ENCODE measurements around the gene NAA60.
"Not testable (repeated sequence)": the region's sequence is repeated elsewhere in the genome, so short reads cannot be mapped to it uniquely, and the experiment has no call there.

Gene NAA60

DNA sequence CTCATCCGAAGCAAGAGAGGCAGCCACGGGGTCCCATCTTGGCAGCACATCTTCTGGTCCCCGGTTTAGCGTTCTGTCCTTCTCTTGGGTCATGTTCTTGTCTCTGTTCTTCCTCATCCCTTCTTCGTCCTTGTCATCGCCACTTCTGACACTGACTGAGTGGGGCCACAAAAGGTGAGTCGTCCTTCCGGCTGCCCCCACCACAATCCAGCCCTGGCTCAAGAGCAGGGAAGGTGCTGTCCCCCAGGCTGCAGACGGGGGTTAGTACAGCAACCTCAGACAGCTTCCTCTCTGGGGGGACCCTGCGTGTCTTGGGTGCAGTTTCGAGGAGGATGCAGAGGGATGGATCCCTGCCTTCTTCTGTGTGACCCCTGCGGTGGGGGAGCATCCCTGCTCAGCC is 21.8 kb downstream of the NAA60 start:
- no peak for DNase-seq (ENCODE audit: low read depth)

GRCh38 chr16:3465911-3466584 is 22.6 kb downstream of the NAA60 start:
- DNase-seq (ENCODE audit: low read depth): no peak

DNA sequence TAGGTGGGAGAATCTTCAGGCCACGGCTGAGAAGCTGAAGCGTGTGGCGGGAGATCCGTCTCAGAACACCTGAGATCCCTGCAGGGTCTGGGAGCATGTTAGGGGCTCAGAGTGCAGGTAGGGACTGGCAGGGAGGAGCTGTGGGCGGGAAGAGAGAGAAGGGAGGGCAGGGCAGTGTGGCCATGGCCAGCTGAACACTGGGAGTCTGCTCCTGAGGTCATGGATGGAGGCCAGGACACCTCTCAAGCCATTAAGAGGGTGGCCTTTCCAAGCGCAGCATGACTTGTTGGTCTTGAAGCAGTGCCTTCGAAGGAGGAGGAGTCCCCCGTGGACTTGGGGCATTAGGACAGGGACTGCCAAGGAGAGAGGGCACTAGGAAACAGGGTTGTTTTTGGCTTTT is 23.7 kb downstream of the NAA60 start:
- DNase-seq (ENCODE audit: low read depth): no peak

DNA sequence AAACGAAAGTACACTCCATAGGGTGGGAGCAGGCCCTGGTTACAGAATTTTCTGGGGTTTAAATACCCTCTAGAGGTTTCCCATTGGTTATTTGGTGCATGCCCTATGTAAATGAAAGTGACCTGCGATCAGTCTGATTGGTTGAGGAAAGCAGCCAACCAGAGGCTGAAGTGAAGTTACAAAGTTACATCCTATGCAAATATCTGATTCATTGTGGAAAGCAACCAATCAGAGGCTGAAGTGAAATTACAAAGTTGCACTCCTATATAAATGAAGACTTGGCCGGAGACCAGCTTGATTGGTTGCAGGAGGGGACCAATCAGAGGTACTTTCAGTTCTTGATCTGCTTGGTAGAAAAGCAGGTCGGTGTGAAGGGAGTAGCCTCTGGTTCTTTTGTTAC is 24.4 kb downstream of the NAA60 start:
- DNase-seq (ENCODE audit: low read depth): no peak

- no peak for DNase-seq (ENCODE audit: low read depth)
Observed at GRCh38 chr16:3468501-3468900, 25.0 kb downstream of the NAA60 start.

GRCh38 chr16:3469736-3470135 is 26.3 kb downstream of the NAA60 start:
- DNase-seq (ENCODE audit: low read depth): no peak

DNA sequence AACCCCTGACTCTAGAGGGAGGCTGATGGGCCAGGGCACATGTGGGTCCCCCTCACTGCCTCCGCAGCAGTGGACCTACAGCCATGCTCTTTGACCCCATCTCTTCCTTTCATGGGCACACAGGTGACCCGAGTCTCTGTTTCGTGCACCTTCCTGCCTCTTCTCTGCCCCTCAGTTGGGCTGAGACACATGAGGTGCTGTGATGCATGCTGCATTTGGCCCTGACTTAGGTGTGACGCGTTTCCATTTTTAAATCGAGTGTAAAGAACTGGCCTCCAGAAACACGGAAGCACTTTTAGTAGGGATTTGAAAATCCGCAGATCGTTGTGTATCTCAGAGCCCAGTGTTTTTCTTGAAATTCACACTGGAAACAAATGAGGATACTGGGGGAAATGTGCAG is 27.2 kb downstream of the NAA60 start:
- no peak for DNase-seq (ENCODE audit: low read depth)

GRCh38 chr16:3471518-3472176 is 28.2 kb downstream of the NAA60 start:
- DNase-seq (ENCODE audit: low read depth): no peak

DNA sequence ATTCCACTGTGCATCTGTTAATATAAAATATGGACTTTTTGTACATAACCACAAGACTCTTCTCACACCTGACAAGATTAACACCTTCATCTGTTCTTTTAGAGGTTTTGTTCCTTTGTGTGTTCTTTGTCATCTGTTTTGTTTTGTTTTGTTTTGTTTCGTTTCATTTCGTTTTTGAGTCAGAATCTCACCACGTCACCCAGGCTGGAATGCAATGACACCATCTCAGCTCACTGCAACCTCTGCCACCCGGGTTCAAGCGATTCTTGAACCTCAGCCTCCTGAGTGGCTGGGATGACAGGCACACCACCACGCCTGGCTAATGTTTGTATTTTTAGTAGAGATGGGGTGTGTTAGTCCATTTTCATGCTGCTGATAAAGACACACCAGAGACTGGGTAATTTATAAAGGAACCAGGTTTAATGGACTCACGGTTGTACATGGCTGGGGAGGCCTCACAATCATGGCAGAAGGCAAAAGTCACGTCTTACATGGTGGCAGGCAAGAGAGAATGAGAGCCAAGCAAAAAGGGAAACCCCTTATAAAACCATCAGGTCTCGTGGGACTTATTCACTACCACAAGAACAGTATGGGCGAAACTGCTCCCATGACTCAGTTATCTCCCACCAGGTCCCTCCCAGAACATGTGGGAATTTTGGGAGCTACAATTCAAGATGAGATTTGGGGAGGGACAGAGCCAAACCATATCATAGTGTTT is 29.6 kb downstream of the NAA60 start:
- DNase-seq (ENCODE audit: low read depth): no peak

- not testable (repeated sequence) for DNase-seq (ENCODE audit: low read depth)
Observed at GRCh38 chr16:3473596-3473943, 30.1 kb downstream of the NAA60 start.

GRCh38 chr16:3474136-3474779 is 30.8 kb downstream of the NAA60 start:
- DNase-seq (ENCODE audit: low read depth): no peak

DNA sequence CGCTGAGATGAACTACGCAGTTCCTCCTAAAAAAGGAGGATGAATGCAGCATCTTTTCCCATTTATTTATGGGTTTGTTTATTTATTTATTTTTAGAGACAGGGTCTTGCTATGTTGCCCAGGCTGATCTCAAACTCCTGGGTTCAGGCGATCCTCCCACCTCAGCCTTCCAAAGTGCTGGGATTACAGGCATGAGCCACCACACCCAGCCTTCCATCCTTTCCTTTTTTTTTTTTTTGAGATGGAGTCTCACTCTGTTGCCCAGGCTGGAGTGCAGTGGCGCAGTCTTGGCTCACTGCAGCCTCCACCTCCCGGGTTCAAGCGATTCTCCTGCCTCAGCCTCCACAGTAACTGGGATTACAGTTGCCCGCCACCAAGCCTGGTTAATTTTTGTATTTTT is 31.4 kb downstream of the NAA60 start:
- DNase-seq (ENCODE audit: low read depth): not testable (repeated sequence)

- DNase-seq (ENCODE audit: low read depth): no peak
Observed at GRCh38 chr16:3475604-3476375, 32.3 kb downstream of the NAA60 start.

- no peak for DNase-seq (ENCODE audit: low read depth)
Observed at GRCh38 chr16:3476409-3476808, 32.9 kb downstream of the NAA60 start.

DNA sequence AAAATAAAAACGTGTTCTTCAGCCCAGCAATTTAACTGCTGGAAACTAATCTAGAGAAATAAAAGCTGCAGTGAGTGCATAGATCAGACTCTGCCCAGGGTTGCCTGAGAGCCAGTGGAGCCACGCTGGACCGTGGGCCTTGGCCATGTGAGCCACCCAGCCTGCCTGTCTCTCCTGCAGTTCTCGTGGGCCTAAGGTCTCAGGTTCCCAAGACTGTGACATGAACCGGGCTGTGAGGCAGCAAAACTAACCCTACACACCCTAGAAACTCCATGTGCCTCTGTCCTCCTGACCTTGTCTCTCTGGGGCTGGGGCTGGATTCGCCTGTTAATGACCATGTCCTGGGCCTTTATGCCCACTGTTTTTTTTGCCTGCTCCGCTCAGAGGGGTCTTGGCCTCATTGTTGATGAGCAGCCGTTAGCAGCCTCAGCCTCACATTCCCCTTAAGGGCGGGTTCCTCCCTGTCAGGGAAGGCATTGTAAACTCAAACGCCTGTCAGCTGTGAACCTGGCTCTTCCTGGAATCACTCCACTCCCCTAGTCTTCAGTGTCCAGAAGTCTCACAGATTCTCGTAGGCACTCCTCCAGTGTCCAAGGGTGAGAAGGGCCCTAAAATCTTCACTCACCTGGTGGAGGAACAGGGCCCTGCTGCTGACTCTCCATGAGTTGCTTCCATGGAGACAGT is 34.9 kb downstream of the NAA60 start:
- DNase-seq (ENCODE audit: low read depth): no peak

- no peak for DNase-seq (ENCODE audit: low read depth)
Observed at GRCh38 chr16:3479654-3480216, 36.3 kb downstream of the NAA60 start.

DNA sequence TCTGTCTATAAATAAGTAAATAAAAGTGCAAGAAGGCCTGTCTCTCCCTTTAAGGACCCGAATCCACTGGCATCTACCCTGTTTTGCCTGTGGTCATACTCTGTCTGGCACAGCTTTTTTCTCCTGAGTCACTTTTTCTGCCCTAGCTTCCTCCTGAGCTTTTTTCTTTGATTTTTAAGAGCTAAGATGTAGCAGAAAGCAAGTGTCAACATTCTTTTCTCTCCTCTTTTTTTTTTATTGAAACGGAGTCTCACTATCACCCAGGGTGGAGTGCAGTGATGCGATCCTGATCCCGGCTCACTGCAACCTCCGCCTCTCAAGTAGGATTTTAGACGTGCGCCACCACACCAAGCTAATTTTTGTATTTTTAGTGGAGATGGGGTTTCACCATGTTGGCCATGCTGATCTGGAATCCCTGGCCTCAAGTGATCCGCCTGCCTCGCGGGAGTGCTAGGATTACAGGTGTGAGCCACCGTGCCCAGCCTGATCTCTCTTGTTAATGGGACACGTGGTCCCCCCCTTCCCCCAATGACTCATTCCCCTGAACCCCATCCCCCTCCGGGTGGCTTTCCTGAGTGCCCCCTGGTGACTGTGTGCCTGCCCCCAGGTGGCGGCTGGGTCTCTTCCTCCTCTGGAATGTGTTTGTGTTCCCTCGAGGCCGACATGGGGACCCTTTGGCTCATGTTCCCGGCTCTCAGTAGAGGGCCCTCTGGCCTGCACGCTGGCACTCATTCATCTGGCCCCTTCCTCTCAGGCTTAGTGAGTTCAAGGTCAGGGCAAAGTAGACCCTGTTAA is 37.6 kb downstream of the NAA60 start:
- DNase-seq (ENCODE audit: low read depth): no peak

DNA sequence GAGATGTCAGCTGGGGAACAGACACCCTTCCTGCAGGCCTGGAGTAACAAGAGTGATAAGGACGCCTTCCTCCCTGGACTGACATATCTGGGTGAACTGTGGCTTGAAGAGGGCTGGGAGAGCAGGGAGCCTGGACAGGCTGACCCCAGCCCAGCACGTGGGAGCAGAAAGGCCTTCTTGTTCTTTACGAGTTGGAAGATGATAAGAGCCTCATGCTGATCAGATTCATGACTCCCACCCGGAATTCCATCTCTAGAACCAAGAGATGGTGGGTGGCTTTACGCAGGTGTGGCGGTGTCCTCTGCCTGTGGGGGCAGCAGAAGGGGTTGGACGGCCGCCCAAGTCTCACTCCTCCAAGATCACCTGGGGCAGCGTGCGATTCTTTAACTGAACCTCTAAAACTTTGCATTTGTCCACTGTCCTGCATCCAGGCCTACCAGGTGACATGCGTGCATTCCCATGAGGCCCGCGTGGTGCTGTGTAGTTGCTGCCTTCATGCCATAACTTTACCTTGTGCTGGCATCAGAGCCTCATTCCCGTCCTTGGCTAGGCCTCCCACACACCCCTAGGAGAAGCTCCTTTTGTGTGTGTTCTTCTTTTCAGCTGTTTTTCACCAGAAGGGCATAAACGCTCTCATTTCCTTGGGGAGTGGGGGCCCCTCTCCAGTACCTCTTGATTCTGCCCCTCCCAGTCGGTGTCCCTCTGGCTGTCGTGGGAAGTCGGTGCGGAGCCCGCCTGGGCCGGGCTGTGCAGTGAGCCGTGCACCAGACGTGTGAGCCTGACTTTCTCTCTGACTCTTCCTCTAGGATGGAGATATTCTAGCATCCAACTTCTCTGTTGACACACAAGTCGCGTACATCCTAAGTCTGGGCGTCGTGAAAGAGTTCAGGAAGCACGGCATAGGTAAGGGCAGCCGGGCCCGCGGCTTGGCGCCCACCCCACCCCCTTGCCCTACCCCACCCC is 38.5 kb downstream of the NAA60 start:
- no peak for DNase-seq (ENCODE audit: low read depth)

DNA sequence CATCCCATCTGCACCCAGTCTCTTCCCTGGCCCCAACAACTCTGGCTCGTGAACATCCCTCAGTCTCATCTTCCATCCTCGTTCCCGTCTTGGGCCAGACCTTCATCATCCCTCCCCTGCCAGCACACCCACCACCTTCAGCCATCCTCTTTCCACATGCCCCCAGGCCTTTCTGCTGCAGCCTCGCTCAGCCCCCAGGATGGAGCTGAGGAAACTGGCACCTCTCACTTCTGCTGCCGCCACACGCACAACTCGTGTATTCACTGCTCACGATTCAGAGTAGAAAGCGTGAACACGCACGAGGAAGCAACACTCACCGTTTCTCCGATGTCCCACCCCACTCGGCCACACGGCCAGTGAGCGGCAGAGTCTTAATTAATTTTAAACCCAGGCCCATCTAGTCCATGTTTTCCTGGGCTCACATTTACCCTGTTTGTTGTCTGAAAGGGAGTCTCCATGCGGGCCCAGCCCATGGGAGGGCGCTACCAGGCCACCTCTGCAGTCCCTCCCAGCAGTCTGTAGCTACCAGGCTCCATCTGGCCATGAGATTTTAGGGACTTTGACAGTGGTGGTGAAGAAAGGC is 39.3 kb downstream of the NAA60 start:
- no peak for DNase-seq (ENCODE audit: low read depth)

Data from activated T-cell treated with anti-CD3 and anti-CD28 coated beads for 24 hours (primary cell).